ENCODE measurements around the gene XXYLT1. TPM values are rescaled to one million over a fixed set of nuclear protein-coding genes. Genes with fewer than 3 reads are reported as not detected.

XXYLT1 gene
- total and polyA plus RNA-seq, 2 of the 4 experiments (the other 2 are of a cell fraction) = 14.7 to 18.1 TPM

DNA sequence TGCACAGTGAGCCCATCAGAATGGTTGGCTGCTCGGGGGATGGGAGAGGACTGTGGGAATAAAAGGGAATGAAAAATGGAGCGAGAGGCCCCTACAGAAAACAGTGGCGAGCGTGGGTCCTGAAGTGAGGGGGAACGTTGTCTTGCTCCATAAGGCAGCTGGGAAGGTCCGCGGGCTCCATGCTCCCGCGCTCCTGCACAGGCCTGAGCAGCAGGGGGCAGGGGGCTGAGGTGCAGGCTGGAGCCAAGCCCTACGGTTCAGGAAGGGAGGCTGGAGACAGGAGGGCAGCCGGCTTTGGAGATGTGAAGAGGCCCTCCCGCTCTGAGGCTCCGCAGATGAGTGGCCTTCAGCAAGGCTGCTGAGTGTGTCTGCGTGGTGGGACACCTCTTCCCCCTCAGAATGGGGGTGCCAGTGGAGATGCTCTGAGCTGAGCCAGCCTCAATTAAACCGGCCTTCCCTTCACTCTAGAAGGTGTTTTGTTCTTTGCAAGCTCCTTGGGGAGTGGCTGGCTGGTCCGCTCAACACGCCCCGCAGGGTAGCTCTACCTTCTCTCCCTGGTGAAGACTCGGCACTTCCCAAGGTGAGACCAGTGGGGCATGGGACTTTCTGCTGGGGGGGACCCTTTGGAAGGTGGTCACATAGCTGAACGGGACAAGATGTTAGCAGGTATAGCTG, 208.0 kb downstream of the XXYLT1 start:
- Histone ChIP-seq H3K9me1 (ENCODE audit: insufficient read depth, low read length) (no peaks in the 10 kb centered on the region), H3K9ac (ENCODE audit: low read depth, low read length) (no peak overlapping the region), H3K27me3 (ENCODE audit: control insufficient read depth, insufficient read depth, low read length) (peaks cover 6% of the 10 kb centered on the region; the same call in 1 of the 2 replicates), H3K18ac (ENCODE audit: low read depth, low read length) (no peak overlapping the region), H3K14ac (replicated peaks; ENCODE audit: low read depth, low read length) (no peak overlapping the region), H4K8ac (ENCODE audit: low read depth in 2 of 2, low read length in 2 of 2) (no peak overlapping the region), H2AK5ac (ENCODE audit: low read depth, low read length) (no peak overlapping the region), H2BK5ac (ENCODE audit: low read depth, low read length, poor library complexity, severe bottlenecking) (no peak overlapping the region), H3K4me3 (ENCODE audit: insufficient read depth, low read depth, low read length) (no peak overlapping the region), H3K36me3 (ENCODE audit: control insufficient read depth, insufficient read depth, low read length) (no peaks in the 10 kb centered on the region), H4K20me1 (ENCODE audit: insufficient read depth, low read length) (no peaks in the 10 kb centered on the region), H3K27ac (ENCODE audit: insufficient read depth, low read length) (no peak overlapping the region), H4K91ac (ENCODE audit: insufficient read depth, low read depth, low read length) (no peak overlapping the region), H3K79me1 (ENCODE audit: low read depth in 1 of 2, low read length in 2 of 2) (no peaks in the 10 kb centered on the region), H3K4ac (ENCODE audit: low read depth, low read length) (no peak overlapping the region), H2BK20ac (ENCODE audit: low read depth, low read length) (no peak overlapping the region), H3K9me3 (ENCODE audit: control insufficient read depth, insufficient read depth, low read length) (no peaks in the 10 kb centered on the region), H3K4me1 (ENCODE audit: control insufficient read depth, insufficient read depth, low read length) (0 out of 2 replicates have a peak, but pooled peaks cover 2% of the 10 kb centered on the region), H2BK15ac (ENCODE audit: low read depth, low read length) (no peak overlapping the region), H4K5ac (ENCODE audit: low read depth, low read length) (no peak overlapping the region), H2AK9ac (replicated peaks; ENCODE audit: low read depth, low read length, poor library complexity) (no peak overlapping the region), H2BK120ac (ENCODE audit: low read depth, low read length) (no peak overlapping the region), H3K56ac (ENCODE audit: extremely low read depth, insufficient read depth, low read length) (no peak overlapping the region), H2AFZ (replicated peaks; ENCODE audit: low read length, poor library complexity) (peak overlapping the region; percentile 7), H3K4me2 (ENCODE audit: low read depth, low read length) (no peak overlapping the region), H3K23ac (ENCODE audit: low read depth, low read length) (no peak overlapping the region)
- BruUV-seq (replicated peaks) = no TSS peak
- CTCF ChIA-PET = interaction anchor here (1.5 kb wide), 1 partner anchor 380 kb away, joined by 3 read pairs; no protein-coding TSS in a partner anchor
- TF ChIP-seq MAFK (IDR thresholded peaks at IDR 0.05; ENCODE audit: low read depth, low read length) (no peak), MAZ (IDR thresholded peaks at IDR 0.05; ENCODE audit: borderline replicate concordance, low read depth, low read length) (no peak), NFE2L2 (IDR thresholded peaks at IDR 0.05; ENCODE audit: low read depth, low read length) (no peak), POLR2A (IDR thresholded peaks at IDR 0.05; ENCODE audit: low read depth, low read length) (no peak)
- DNase-seq (no peak), ATAC-seq (ENCODE audit: low read depth) (no peak)
- POLR2A ChIA-PET (ENCODE audit: unreplicated experiment) = no interaction called here
- 61% methylated on average over 2 of the region's 20 CpGs; no CpG with 5 or more reads in 1 of the 2 experiments for WGBS, 2 experiments (ENCODE audit: extremely low coverage in 2 of 2, insufficient read length in 1 of 2)
- intact Hi-C loops (cut with micrococcal nuclease) = no loop called here
- dilution Hi-C loops (cut with HindIII; ENCODE audit: low sequenced_read_pairs, unreplicated experiment) = no loop called here
- in situ Hi-C loops (cut with MboI; ENCODE audit: low sequenced_read_pairs) = no loop called here

All from IMR-90 (cell line).